Right lobe of liver (tissue), 6 donors: ENCODE measurements around the gene INPP4A. TPM values are rescaled to one million over a fixed set of nuclear protein-coding genes. Genes with fewer than 3 reads are reported as not detected.

ENCODE experiments used
- ATAC-seq, 4 donors: fragments of 200-7000 bp; cut with Tn5 transposase; one replicate each; pipeline ENCODE4 v1.9.1; 2020; ENCODE audit warnings: mild to moderate bottlenecking in 4 of 4, moderate library complexity in 4 of 4
- DNase-seq, 3 donors: peaks; one replicate each; pipeline ENCODE4 v3.0.0-alpha.2; 2020
- H3K27ac ChIP-seq, 3 donors: fragments of 200-600 bp; one replicate each; pipeline ENCODE4 v1.8.0; 2022
- H3K27me3 ChIP-seq, 2 donors: fragments of 200-600 bp; one replicate each; pipeline ENCODE4 v1.8.0; 2022
- H3K36me3 ChIP-seq, 4 donors: fragments of 200-600 bp; sonication (generic) in 1 of 4; one replicate each; pipeline versions ENCODE4 v1.5.1 to v1.8.0; 2017 to 2022; ENCODE audit warnings: control low read depth in 1 of 4
- H3K4me1 ChIP-seq, 4 donors: fragments of 200-600 bp; sonication (generic) in 1 of 4; one replicate each; pipeline versions ENCODE4 v1.5.1 to v1.8.0; 2017 to 2022; ENCODE audit warnings: control low read depth in 1 of 4
- H3K4me3 ChIP-seq, 3 donors: fragments of 200-600 bp; one replicate each; pipeline ENCODE4 v1.8.0; 2022
- H3K9me3 ChIP-seq, 4 donors: fragments of 200-600 bp; sonication (generic) in 1 of 4; one replicate each; pipeline versions ENCODE4 v1.5.1 to v1.8.0; 2017 to 2022; ENCODE audit warnings: control low read depth in 1 of 4
- CTCF ChIP-seq, 4 donors: fragments of 200-600 bp in 3 of 4; fragments of 450-650 bp in 1 of 4; IDR thresholded peaks; one replicate each; pipeline versions ENCODE4 v1.5.1 to v1.8.0; 2016 to 2022; ENCODE audit warnings: antibody characterized with exemption in 4 of 4, mild to moderate bottlenecking in 2 of 4
- POLR2A ChIP-seq: fragments of 450-650 bp; IDR thresholded peaks from one replicate; pipeline ENCODE4 v1.6.1; 2017; ENCODE audit warnings: antibody characterized with exemption, mild to moderate bottlenecking
- WGBS: methylation state at CpG from one replicate; pipeline ENCODE4 v1.1.6; 2018; ENCODE audit warnings: low coverage, low lambda C conversion rate; ENCODE audit not compliant: insufficient coverage; ENCODE audit errors: missing lambda C conversion rate; 5-methylcytosine and 5-hydroxymethylcytosine counted together
- intact Hi-C, 2 donors: fragments of 100-400 bp; cut with DNase I; formaldehyde crosslinking; loops; one replicate each; pipeline versions ENCODE4 v1.11.2 to v1.14.1; 2022
- total RNA-seq, 6 experiments: library from RNA; depleted of rRNA in 2 of 6; stranded (reverse); fragments of >200 nt in 2 of 6; fragmentation: NEBNext Ultra II Directional in 3 of 6; extraction: Animal tissue kit (Norgen Biotek cat#: 25700) in 3 of 6; gene quantifications; one replicate each; pipeline versions ENCODE4 v1.1.0 to v1.2.4, GENCODE V29; 2016 to 2023
- donor health status: DM: no; HTN: yes; CAD: no.
- donor health status: DM: no; HTN: no; CAD: no.
- donor health status: DM: no; HTN: no; CAD: no.
- donor health status: DM: no; HTN: yes; CAD: no.
- donor health status: DM: no; HTN: yes; CAD: no.

INPP4A gene
- total RNA-seq, 6 experiments from 2014 or later, result 6.5 to 10.4 (median 8.0) TPM

GRCh38 chr2:98607104-98607503 is 162.4 kb downstream of the INPP4A start:
- TF ChIP-seq POLR2A (no peak), CTCF (IDR thresholded peaks at IDR 0.05) (no peak)
- WGBS, result 62% methylated on average over 6 of the region's 6 CpGs
- Histone ChIP-seq H3K4me1 (peaks cover 0 to 34% (median 14%) of the 10 kb centered on the region in 4 donors), H3K4me3 (peak overlapping the region in 2 of 3 donors; percentile 90 to 92), H3K9me3 (no peaks in the 10 kb centered on the region), H3K36me3 (peaks cover 0 to 30% (median 9%) of the 10 kb centered on the region in 4 donors), H3K27me3 (no peaks in the 10 kb centered on the region), H3K27ac (no peak overlapping the region)
- intact Hi-C loops, result no loop called here
- ATAC-seq, result no peak
- no peak for DNase-seq

GRCh38 chr2:98607741-98608115 is 163.1 kb downstream of the INPP4A start:
- ATAC-seq (peak; percentile 27 to 56 (median 46)), DNase-seq (no peak)
- H3K27ac ChIP-seq, result peak overlapping the region; percentile 92 to 94 (median 93)
- H3K27me3 ChIP-seq, result no peaks in the 10 kb centered on the region
- peak overlapping the region; percentile 90 to 95 (median 92) for H3K4me3 ChIP-seq
- TF ChIP-seq CTCF (IDR thresholded peaks at IDR 0.05), result no peak
- TF ChIP-seq POLR2A, result no peak
- 1% methylated on average over 3 of the region's 7 CpGs for WGBS
- H3K36me3 ChIP-seq, result peaks cover 0 to 30% (median 11%) of the 10 kb centered on the region in 4 donors
- no peaks in the 10 kb centered on the region for H3K9me3 ChIP-seq
- intact Hi-C loops, result no loop called here
- H3K4me1 ChIP-seq, result peaks cover 0 to 34% (median 14%) of the 10 kb centered on the region in 4 donors

- Histone ChIP-seq H3K9me3 (no peaks in the 10 kb centered on the region), H3K27me3 (no peaks in the 10 kb centered on the region), H3K36me3 (peaks cover 0 to 31% (median 14%) of the 10 kb centered on the region in 4 donors), H3K4me3 (peak within 1 kb of the TSS; percentile 90 to 95 (median 92)), H3K27ac (peak within 1 kb of the TSS; percentile 92 to 94 (median 93)), H3K4me1 (peaks cover 0 to 34% (median 14%) of the 10 kb centered on the region in 4 donors)
- 0% methylated on average over 36 of the region's 93 CpGs for WGBS
- TF ChIP-seq POLR2A (peak; percentile 89), CTCF (IDR thresholded peaks at IDR 0.05) (peak in 1 of 4 donors; percentile 7)
- DNase-seq (peak; percentile 92 to 93 (median 93)), ATAC-seq (peak; percentile 96 to 98 (median 97))
- intact Hi-C loops, result no loop called here
Measured at GRCh38 chr2:98608116-98608961, 163.7 kb downstream of the INPP4A start, which contains the start of the genes COA5 and UNC50. Gene COA5, minus strand, starts transcription at chr2:98608512. Its CDS starts 107 bp downstream, at chr2:98608405. Gene UNC50, plus strand, starts transcription at chr2:98608589. Its CDS starts 1,171 bp downstream, at chr2:98609760.

GRCh38 chr2:98608962-98609604 is 164.4 kb downstream of the INPP4A start:
- ATAC-seq, result peak; percentile 26 to 49 (median 36)
- WGBS, result 3% methylated on average over 18 of the region's 29 CpGs
- H3K4me1 ChIP-seq, result peaks cover 0 to 34% (median 14%) of the 10 kb centered on the region in 4 donors
- peak overlapping the region; percentile 92 to 94 (median 93) for H3K27ac ChIP-seq
- DNase-seq, result peak in 1 of 3 donors; percentile 41
- TF ChIP-seq POLR2A (no peak), CTCF (IDR thresholded peaks at IDR 0.05) (no peak)
- intact Hi-C loops, result no loop called here
- no peaks in the 10 kb centered on the region for H3K27me3 ChIP-seq
- no peaks in the 10 kb centered on the region for H3K9me3 ChIP-seq
- H3K36me3 ChIP-seq, result peaks cover 0 to 37% (median 15%) of the 10 kb centered on the region in 4 donors
- peak overlapping the region; percentile 90 to 95 (median 92) for H3K4me3 ChIP-seq
